Astrocyte (in vitro differentiated cells and primary cell): ENCODE data around the gene ZNF101. TPM values are rescaled to one million over a fixed set of nuclear protein-coding genes. Genes with fewer than 3 reads are reported as not detected.

Experiments used
- DNase-seq: peaks from one replicate; pipeline ENCODE4 v3.0.0-alpha.2; 2010; ENCODE audit warnings: low read depth
- FAIRE-seq: peaks from 2 replicates; lab custom pipeline; 2011; peaks lifted over from hg19 to GRCh38; lab: Jason Lieb, UNC
- H2AFZ ChIP-seq: 2 replicates; pipeline ENCODE4 v1.6.0; 2012; ENCODE audit warnings: low read depth, low read length, inconsistent platforms
- H3K27ac ChIP-seq: 2 replicates; pipeline ENCODE4 v1.5.1; 2011; ENCODE audit warnings: low read depth, low read length, inconsistent platforms
- H3K27me3 ChIP-seq: 2 replicates; pipeline ENCODE4 v1.6.0; 2011; ENCODE audit warnings: low read length, inconsistent platforms; ENCODE audit not compliant: insufficient read depth
- H3K36me3 ChIP-seq: 2 replicates; pipeline ENCODE4 v1.5.1; 2011; ENCODE audit warnings: low read length, inconsistent platforms; ENCODE audit not compliant: insufficient read depth
- H3K4me1 ChIP-seq: 2 replicates; pipeline ENCODE4 v1.5.1; 2011; ENCODE audit warnings: low read length, inconsistent platforms; ENCODE audit not compliant: insufficient read depth
- H3K4me2 ChIP-seq: 2 replicates; pipeline ENCODE4 v1.6.0; 2012; ENCODE audit warnings: low read length, inconsistent platforms
- H3K4me3 ChIP-seq: 2 replicates; pipeline ENCODE4 v1.5.1; 2011; ENCODE audit warnings: low read depth, mild to moderate bottlenecking, low read length, inconsistent platforms; ENCODE audit not compliant: insufficient read depth
- H3K79me2 ChIP-seq: 2 replicates; pipeline ENCODE4 v1.6.0; 2012; ENCODE audit warnings: mild to moderate bottlenecking, low read length, inconsistent platforms; ENCODE audit not compliant: insufficient read depth
- H3K9ac ChIP-seq: 2 replicates; pipeline ENCODE4 v1.6.0; 2012; ENCODE audit warnings: mild to moderate bottlenecking, low read length, inconsistent platforms
- H3K9me3 ChIP-seq: 2 replicates; pipeline ENCODE4 v1.5.1; 2012; ENCODE audit warnings: low read depth, mild to moderate bottlenecking, low read length, inconsistent platforms; ENCODE audit not compliant: insufficient read depth
- H4K20me1 ChIP-seq: 2 replicates; pipeline ENCODE4 v1.6.0; 2012; ENCODE audit warnings: low read length, inconsistent platforms; ENCODE audit not compliant: insufficient read depth
- H3K27ac Mint-ChIP-seq: one replicate; pipeline ENCODE4 v1.8.0; 2021; ENCODE audit warnings: mild to moderate bottlenecking, mixed read lengths; ENCODE audit not compliant: unreplicated experiment
- H3K27me3 Mint-ChIP-seq: one replicate; pipeline ENCODE4 v1.8.0; 2021; ENCODE audit warnings: low read depth, mixed read lengths; ENCODE audit not compliant: unreplicated experiment
- H3K36me3 Mint-ChIP-seq: one replicate; pipeline ENCODE4 v1.8.0; 2021; ENCODE audit warnings: low read depth, mixed read lengths; ENCODE audit not compliant: unreplicated experiment
- H3K4me1 Mint-ChIP-seq: one replicate; pipeline ENCODE4 v1.8.0; 2021; ENCODE audit warnings: low read depth, mixed read lengths; ENCODE audit not compliant: unreplicated experiment
- H3K4me3 Mint-ChIP-seq: one replicate; pipeline ENCODE4 v1.8.0; 2021; ENCODE audit warnings: mild to moderate bottlenecking, moderate library complexity, mixed read lengths; ENCODE audit not compliant: unreplicated experiment
- H3K9me3 Mint-ChIP-seq: one replicate; pipeline ENCODE4 v1.8.0; 2021; ENCODE audit warnings: mild to moderate bottlenecking, mixed read lengths; ENCODE audit not compliant: unreplicated experiment
- CTCF ChIP-seq: IDR thresholded peaks from 2 replicates; pipeline ENCODE4 v1.5.1; 2011; ENCODE audit warnings: low read depth, mild to moderate bottlenecking, inconsistent platforms, low read length, moderate library complexity; ENCODE audit not compliant: insufficient read depth
- EZH2 ChIP-seq: IDR thresholded peaks from 2 replicates; pipeline ENCODE4 v1.6.1; 2012; ENCODE audit warnings: mild to moderate bottlenecking, low read length, inconsistent platforms; ENCODE audit not compliant: insufficient read depth
- total RNA-seq: library from RNA; stranded (reverse); gene quantifications from 2 replicates; pipeline ENCODE4 v1.2.1, GENCODE V29; 2021

ZNF101 gene
- total RNA-seq, 1 donor from 2014 or later: 8.9 TPM

- no peak overlapping the region for H3K27ac ChIP-seq
- H3K36me3 ChIP-seq: no peaks in the 10 kb centered on the region
- H3K27me3 Mint-ChIP-seq: no peaks in the 10 kb centered on the region
- H3K4me1 ChIP-seq: peaks cover 12% of the 10 kb centered on the region
- no peak overlapping the region for H3K4me2 ChIP-seq
- FAIRE-seq (no peak), DNase-seq (no peak)
- no peak overlapping the region for H3K4me3 ChIP-seq
- no peaks in the 10 kb centered on the region for H3K4me1 Mint-ChIP-seq
- H3K9me3 Mint-ChIP-seq: no peaks in the 10 kb centered on the region
- H3K27me3 ChIP-seq: no peaks in the 10 kb centered on the region
- no peak overlapping the region for H2AFZ ChIP-seq
- H3K9me3 ChIP-seq: no peaks in the 10 kb centered on the region
- H3K4me3 Mint-ChIP-seq: peak overlapping the region; percentile 89
- H3K27ac Mint-ChIP-seq: peak overlapping the region; percentile 87
- H3K9ac ChIP-seq: no peak overlapping the region
- H3K79me2 ChIP-seq: no peaks in the 10 kb centered on the region
- TF ChIP-seq EZH2 (no peak), CTCF (no peak)
- peaks cover 16% of the 10 kb centered on the region for H3K36me3 Mint-ChIP-seq
- H4K20me1 ChIP-seq: no peaks in the 10 kb centered on the region
Observed at GRCh38 chr19:19626516-19627472, 41.8 kb upstream of the ZNF101 start.

GRCh38 chr19:19627621-19628500 is 40.8 kb upstream of the ZNF101 start, which contains the start of gene LPAR2:
TSS of gene LPAR2 (minus strand) at chr19:19628220. CDS start at chr19:19627275, 945 bp downstream.
- peak within 1 kb of the TSS; percentile 31 for H3K9ac ChIP-seq
- Mint-ChIP-seq H3K4me3 (peak within 1 kb of the TSS; percentile 89), H3K4me1 (no peaks in the 10 kb centered on the region), H3K9me3 (no peaks in the 10 kb centered on the region), H3K36me3 (peaks cover 22% of the 10 kb centered on the region), H3K27me3 (no peaks in the 10 kb centered on the region), H3K27ac (peak within 1 kb of the TSS; percentile 87)
- no peaks in the 10 kb centered on the region for H4K20me1 ChIP-seq
- H3K79me2 ChIP-seq: no peaks in the 10 kb centered on the region
- peaks cover 12% of the 10 kb centered on the region for H3K4me1 ChIP-seq
- peak within 1 kb of the TSS; percentile 63 for H2AFZ ChIP-seq
- no peaks in the 10 kb centered on the region for H3K9me3 ChIP-seq
- H3K36me3 ChIP-seq: no peaks in the 10 kb centered on the region
- H3K4me2 ChIP-seq: peak within 1 kb of the TSS; percentile 82
- no peak within 1 kb of the TSS for H3K27ac ChIP-seq
- H3K27me3 ChIP-seq: no peaks in the 10 kb centered on the region
- peak within 1 kb of the TSS; percentile 25 for H3K4me3 ChIP-seq
- TF ChIP-seq EZH2 (no peak), CTCF (no peak)
- FAIRE-seq (no peak), DNase-seq (no peak)
